WTC11 (cell line): ENCODE measurements around the gene KPTN. TPM values are rescaled to one million over a fixed set of nuclear protein-coding genes. Genes with fewer than 3 reads are reported as not detected.

ENCODE experiments used
- ATAC-seq: fragments of 200-7000 bp; cut with Tn5 transposase; 2 replicates; pipeline ENCODE4 v1.10.0; 2021; ENCODE audit warnings: mild to moderate bottlenecking, moderate library complexity
- CTCF ChIA-PET: fragments of 300-600 bp; sonication (Branson Sonifier 250); formaldehyde crosslinking; loops from one replicate; lab custom pipeline; 2021; ENCODE audit warnings: antibody characterized with exemption; lab: Charles Lee
- POLR2A ChIA-PET: fragments of 350-600 bp; sonication (Branson Sonifier 250); formaldehyde crosslinking; loops from one replicate; lab custom pipeline; 2021; ENCODE audit warnings: antibody characterized with exemption; lab: Charles Lee
- DNase-seq: peaks from one replicate; pipeline ENCODE4 v3.0.0; 2021; ENCODE audit warnings: low spot score
- H3K27ac Mint-ChIP-seq: 2 replicates; pipeline ENCODE4 v1.8.0; 2021; ENCODE audit warnings: mixed read lengths
- H3K27me3 Mint-ChIP-seq: 2 replicates; pipeline ENCODE4 v1.8.0; 2021; ENCODE audit warnings: low read depth, mild to moderate bottlenecking, moderate library complexity, mixed read lengths
- H3K36me3 Mint-ChIP-seq: 2 replicates; pipeline ENCODE4 v1.8.0; 2021; ENCODE audit warnings: mixed read lengths
- H3K4me1 Mint-ChIP-seq: 2 replicates; pipeline ENCODE4 v1.8.0; 2022; ENCODE audit warnings: mixed read lengths
- H3K4me3 Mint-ChIP-seq: 2 replicates; pipeline ENCODE4 v1.8.0; 2021; ENCODE audit warnings: mild to moderate bottlenecking, moderate library complexity, mixed read lengths
- H3K9me3 Mint-ChIP-seq: 2 replicates; pipeline ENCODE4 v1.8.0; 2021; ENCODE audit warnings: mixed read lengths
- AFF4 ChIP-seq: sonication (generic); formaldehyde crosslinking; IDR thresholded peaks from 2 replicates; pipeline ENCODE4 v1.8.1; 2023; ENCODE audit warnings: mild to moderate bottlenecking, missing genetic modification reagents, borderline replicate concordance
- ARID4B ChIP-seq: sonication (generic); formaldehyde crosslinking; IDR thresholded peaks from 2 replicates; pipeline ENCODE4 v1.8.0; 2023; ENCODE audit warnings: missing genetic modification reagents, mild to moderate bottlenecking, borderline replicate concordance
- ATF2 ChIP-seq: sonication (generic); formaldehyde crosslinking; IDR thresholded peaks from 2 replicates; pipeline ENCODE4 v1.8.1; 2022; ENCODE audit warnings: low read depth, missing genetic modification reagents, borderline replicate concordance
- CREM ChIP-seq: sonication (generic); formaldehyde crosslinking; IDR thresholded peaks from 2 replicates; pipeline ENCODE4 v1.8.1; 2022; ENCODE audit warnings: mild to moderate bottlenecking, missing genetic modification reagents, moderate library complexity
- GRHL2 ChIP-seq: fragments of 250-450 bp; sonication (Bioruptor Pico); IDR thresholded peaks from 2 replicates; pipeline ENCODE4 v1.8.0; 2022; ENCODE audit warnings: mild to moderate bottlenecking, moderate library complexity; ENCODE audit not compliant: insufficient replicate concordance, severe bottlenecking
- MYBL2 ChIP-seq: sonication (generic); formaldehyde crosslinking; IDR thresholded peaks from 2 replicates; pipeline ENCODE4 v1.8.1; 2023; ENCODE audit warnings: mild to moderate bottlenecking, moderate library complexity, missing genetic modification reagents
- NFE2L1 ChIP-seq: sonication (generic); formaldehyde crosslinking; IDR thresholded peaks from 2 replicates; pipeline ENCODE4 v1.8.1; 2023; ENCODE audit warnings: missing genetic modification reagents
- NR2C2 ChIP-seq: sonication (generic); formaldehyde crosslinking; IDR thresholded peaks from 2 replicates; pipeline ENCODE4 v1.8.0; 2022; ENCODE audit warnings: mild to moderate bottlenecking, missing genetic modification reagents
- PRDM15 ChIP-seq: sonication (generic); formaldehyde crosslinking; IDR thresholded peaks from 2 replicates; pipeline ENCODE4 v1.8.0; 2022; ENCODE audit warnings: missing genetic modification reagents
- STAT6 ChIP-seq: sonication (generic); formaldehyde crosslinking; conservative IDR thresholded peaks from 2 replicates; pipeline ENCODE4 v1.8.1; 2023; ENCODE audit warnings: mild to moderate bottlenecking, low read depth, missing genetic modification reagents, moderate library complexity
- TCF7 ChIP-seq: sonication (generic); formaldehyde crosslinking; IDR thresholded peaks from 2 replicates; pipeline ENCODE4 v1.8.0; 2022; ENCODE audit warnings: mild to moderate bottlenecking, low read depth, missing genetic modification reagents, moderate library complexity
- USF1 ChIP-seq: sonication (generic); formaldehyde crosslinking; IDR thresholded peaks from 2 replicates; pipeline ENCODE4 v1.8.0; 2022; ENCODE audit warnings: mild to moderate bottlenecking, missing genetic modification reagents
- ZNF416 ChIP-seq: fragments of 250-450 bp; sonication (Bioruptor Pico); IDR thresholded peaks from 2 replicates; pipeline ENCODE4 v1.9.0; 2021; ENCODE audit warnings: mild to moderate bottlenecking, inconsistent platforms
- total RNA-seq: library from RNA; stranded (reverse); gene quantifications from 3 replicates; pipeline ENCODE4 v1.2.3, GENCODE V29; 2021

Gene KPTN
- total RNA-seq, 1 experiment from 2014 or later: 24.5 TPM

- Mint-ChIP-seq H3K4me1 (peaks cover 20% of the 10 kb centered on the region), H3K9me3 (no peaks in the 10 kb centered on the region), H3K27me3 (peaks cover 9% of the 10 kb centered on the region), H3K36me3 (no peaks in the 10 kb centered on the region), H3K27ac (no peak overlapping the region), H3K4me3 (peak overlapping the region; percentile 72)
- ChIA-PET CTCF (interaction anchor here (0.9 to 2.8 kb wide), 11 partner anchors 13 to 233 kb away, joined by 3 to 35 read pairs (median 8); partner anchors contain the start of genes EHD2, MEIS3 and NAPA), POLR2A (interaction anchor here (1.6 kb wide), 1 partner anchor 33 kb away, joined by 5 read pairs; no protein-coding TSS in a partner anchor)
- TF ChIP-seq MYBL2 (CRISPR knock-in tag): no peak
- TF ChIP-seq PRDM15: no peak
- TF ChIP-seq ZNF416 (CRISPR knock-in tag): no peak
- no peak for TF ChIP-seq ATF2
- no peak for TF ChIP-seq AFF4 (CRISPR knock-in tag)
- TF ChIP-seq TCF7 (CRISPR knock-in tag): no peak
- TF ChIP-seq GRHL2 (CRISPR knock-in tag): no peak
- no peak for TF ChIP-seq NR2C2 (CRISPR knock-in tag)
- TF ChIP-seq ARID4B: no peak
- no peak for TF ChIP-seq USF1 (CRISPR knock-in tag)
- no peak for TF ChIP-seq STAT6
- no peak for TF ChIP-seq CREM (CRISPR knock-in tag)
- no peak for TF ChIP-seq NFE2L1 (CRISPR knock-in tag)
- ATAC-seq (no peak), DNase-seq (no peak)
These were observed 3.4 kb downstream of the KPTN start for GRCh38 chr19:47480658-47481057.
